ENCODE results near the gene ZNF75A.

DNA sequence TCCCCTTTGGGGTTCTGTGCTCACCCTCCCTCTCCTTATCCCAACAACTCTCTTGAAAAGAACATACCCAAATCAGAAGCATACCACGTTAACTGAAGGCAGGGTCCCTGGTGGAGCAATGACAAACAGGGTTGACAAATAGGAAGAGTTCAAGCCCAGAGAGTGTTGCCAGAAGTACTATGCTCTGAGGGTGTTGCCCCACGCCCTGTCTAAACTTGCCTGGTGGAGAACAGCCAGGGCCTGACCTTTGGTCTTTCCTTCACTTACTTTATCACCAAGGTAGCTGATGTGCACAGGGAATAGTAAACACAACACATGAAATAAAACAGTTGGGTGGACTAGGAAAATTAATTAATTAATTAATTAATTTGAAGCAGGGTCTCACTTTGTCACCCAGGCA is 23.3 kb downstream of the ZNF75A start:
- no peak for TF ChIP-seq POLR2A (IDR thresholded peaks at IDR 0.05)
- TF ChIP-seq, protein P1, sequence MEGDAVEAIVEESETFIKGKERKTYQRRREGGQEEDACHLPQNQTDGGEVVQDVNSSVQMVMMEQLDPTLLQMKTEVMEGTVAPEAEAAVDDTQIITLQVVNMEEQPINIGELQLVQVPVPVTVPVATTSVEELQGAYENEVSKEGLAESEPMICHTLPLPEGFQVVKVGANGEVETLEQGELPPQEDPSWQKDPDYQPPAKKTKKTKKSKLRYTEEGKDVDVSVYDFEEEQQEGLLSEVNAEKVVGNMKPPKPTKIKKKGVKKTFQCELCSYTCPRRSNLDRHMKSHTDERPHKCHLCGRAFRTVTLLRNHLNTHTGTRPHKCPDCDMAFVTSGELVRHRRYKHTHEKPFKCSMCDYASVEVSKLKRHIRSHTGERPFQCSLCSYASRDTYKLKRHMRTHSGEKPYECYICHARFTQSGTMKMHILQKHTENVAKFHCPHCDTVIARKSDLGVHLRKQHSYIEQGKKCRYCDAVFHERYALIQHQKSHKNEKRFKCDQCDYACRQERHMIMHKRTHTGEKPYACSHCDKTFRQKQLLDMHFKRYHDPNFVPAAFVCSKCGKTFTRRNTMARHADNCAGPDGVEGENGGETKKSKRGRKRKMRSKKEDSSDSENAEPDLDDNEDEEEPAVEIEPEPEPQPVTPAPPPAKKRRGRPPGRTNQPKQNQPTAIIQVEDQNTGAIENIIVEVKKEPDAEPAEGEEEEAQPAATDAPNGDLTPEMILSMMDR (IDR thresholded peaks at IDR 0.05): no peak
